ENCODE measurements around the gene TNFRSF1A. TPM values are rescaled to one million over a fixed set of nuclear protein-coding genes. Genes with fewer than 3 reads are reported as not detected.
"Not testable (repeated sequence)": the region's sequence is repeated elsewhere in the genome, so short reads cannot be mapped to it uniquely, and the experiment has no call there.

TNFRSF1A gene
- total RNA-seq, 1 experiment from 2014 or later: 84.6 TPM

- H3K27me3 ChIP-seq (ENCODE audit: control insufficient read depth, insufficient read depth, low read length): peaks cover 9% of the 10 kb centered on the region
- no peak overlapping the region for H3K4me3 ChIP-seq (ENCODE audit: insufficient read depth, low read depth, low read length)
- DNase-seq: peak; percentile 8
- no peaks in the 10 kb centered on the region for H3K36me3 ChIP-seq (replicated peaks; ENCODE audit: control insufficient read depth, insufficient read depth, low read length)
These were observed 34.3 kb downstream of the TNFRSF1A start for GRCh38 chr12:6307529-6307928.

- Histone ChIP-seq H3K4me3 (ENCODE audit: insufficient read depth, low read depth, low read length) (no peak overlapping the region), H3K36me3 (replicated peaks; ENCODE audit: control insufficient read depth, insufficient read depth, low read length) (no peaks in the 10 kb centered on the region), H3K27me3 (ENCODE audit: control insufficient read depth, insufficient read depth, low read length) (peaks cover 9% of the 10 kb centered on the region)
- peak; percentile 14 for DNase-seq
These were observed 35.2 kb downstream of the TNFRSF1A start for GRCh38 chr12:6306599-6307220.

- H3K27me3 ChIP-seq (ENCODE audit: control insufficient read depth, insufficient read depth, low read length): peaks cover 9% of the 10 kb centered on the region
- DNase-seq: peak; percentile 7
- no peaks in the 10 kb centered on the region for H3K36me3 ChIP-seq (replicated peaks; ENCODE audit: control insufficient read depth, insufficient read depth, low read length)
- H3K4me3 ChIP-seq (ENCODE audit: insufficient read depth, low read depth, low read length): no peak overlapping the region
These were observed 35.7 kb downstream of the TNFRSF1A start for GRCh38 chr12:6306151-6306550.

GRCh38 chr12:6303071-6303470 is 38.8 kb downstream of the TNFRSF1A start:
- DNase-seq: no peak
- H3K27me3 ChIP-seq (ENCODE audit: control insufficient read depth, insufficient read depth, low read length): peaks cover 3% of the 10 kb centered on the region; the same call in 1 of the 2 replicates

GRCh38 chr12:6302621-6303020 is 39.3 kb downstream of the TNFRSF1A start:
- peaks cover 1% of the 10 kb centered on the region; the same call in 1 of the 2 replicates for H3K27me3 ChIP-seq (ENCODE audit: control insufficient read depth, insufficient read depth, low read length)
- H3K36me3 ChIP-seq (replicated peaks; ENCODE audit: control insufficient read depth, insufficient read depth, low read length): no peaks in the 10 kb centered on the region
- no peak overlapping the region for H3K4me3 ChIP-seq (ENCODE audit: insufficient read depth, low read depth, low read length)
- no peak for DNase-seq

More at GRCh38 chr12:6303071-6303470, 38.8 kb downstream of the TNFRSF1A start:
- Histone ChIP-seq H3K4me3 (ENCODE audit: insufficient read depth, low read depth, low read length) (no peak overlapping the region), H3K36me3 (replicated peaks; ENCODE audit: control insufficient read depth, insufficient read depth, low read length) (no peaks in the 10 kb centered on the region)

DNA sequence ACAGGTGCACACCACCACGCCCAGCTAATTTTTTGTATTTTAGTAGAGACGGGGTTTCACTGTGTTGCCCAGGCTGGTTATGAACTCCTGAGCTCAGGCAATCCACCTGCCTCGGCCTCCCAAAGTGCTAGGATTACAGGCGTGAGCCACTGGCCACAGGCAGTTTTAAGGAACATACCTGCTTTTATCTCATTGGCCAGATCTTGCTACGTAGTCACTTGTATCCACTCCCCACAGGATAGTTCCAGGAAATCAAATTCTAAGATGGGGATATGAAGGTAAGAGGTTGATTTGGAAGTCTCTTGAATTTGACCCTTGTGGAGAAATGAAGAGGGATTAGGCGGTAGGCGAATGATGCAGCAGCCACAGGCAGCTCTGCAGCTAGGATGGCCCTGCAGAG is 40.2 kb downstream of the TNFRSF1A start:
- Histone ChIP-seq H3K27me3 (ENCODE audit: control insufficient read depth, insufficient read depth, low read length) (no peaks in the 10 kb centered on the region), H3K36me3 (replicated peaks; ENCODE audit: control insufficient read depth, insufficient read depth, low read length) (no peaks in the 10 kb centered on the region), H3K4me3 (ENCODE audit: insufficient read depth, low read depth, low read length) (no peak overlapping the region)
- DNase-seq: peak; percentile 27

- Histone ChIP-seq H3K27me3 (ENCODE audit: control insufficient read depth, insufficient read depth, low read length) (no peaks in the 10 kb centered on the region), H3K4me3 (ENCODE audit: insufficient read depth, low read depth, low read length) (no peak overlapping the region), H3K36me3 (replicated peaks; ENCODE audit: control insufficient read depth, insufficient read depth, low read length) (no peaks in the 10 kb centered on the region)
- peak; percentile 16 for DNase-seq
These were observed 44.7 kb downstream of the TNFRSF1A start for GRCh38 chr12:6297170-6297569.

GRCh38 chr12:6295094-6295811 is 46.6 kb downstream of the TNFRSF1A start:
- peak; percentile 37 for DNase-seq
- Histone ChIP-seq H3K36me3 (replicated peaks; ENCODE audit: control insufficient read depth, insufficient read depth, low read length) (no peaks in the 10 kb centered on the region), H3K27me3 (ENCODE audit: control insufficient read depth, insufficient read depth, low read length) (no peaks in the 10 kb centered on the region), H3K4me3 (ENCODE audit: insufficient read depth, low read depth, low read length) (no peak overlapping the region)

DNA sequence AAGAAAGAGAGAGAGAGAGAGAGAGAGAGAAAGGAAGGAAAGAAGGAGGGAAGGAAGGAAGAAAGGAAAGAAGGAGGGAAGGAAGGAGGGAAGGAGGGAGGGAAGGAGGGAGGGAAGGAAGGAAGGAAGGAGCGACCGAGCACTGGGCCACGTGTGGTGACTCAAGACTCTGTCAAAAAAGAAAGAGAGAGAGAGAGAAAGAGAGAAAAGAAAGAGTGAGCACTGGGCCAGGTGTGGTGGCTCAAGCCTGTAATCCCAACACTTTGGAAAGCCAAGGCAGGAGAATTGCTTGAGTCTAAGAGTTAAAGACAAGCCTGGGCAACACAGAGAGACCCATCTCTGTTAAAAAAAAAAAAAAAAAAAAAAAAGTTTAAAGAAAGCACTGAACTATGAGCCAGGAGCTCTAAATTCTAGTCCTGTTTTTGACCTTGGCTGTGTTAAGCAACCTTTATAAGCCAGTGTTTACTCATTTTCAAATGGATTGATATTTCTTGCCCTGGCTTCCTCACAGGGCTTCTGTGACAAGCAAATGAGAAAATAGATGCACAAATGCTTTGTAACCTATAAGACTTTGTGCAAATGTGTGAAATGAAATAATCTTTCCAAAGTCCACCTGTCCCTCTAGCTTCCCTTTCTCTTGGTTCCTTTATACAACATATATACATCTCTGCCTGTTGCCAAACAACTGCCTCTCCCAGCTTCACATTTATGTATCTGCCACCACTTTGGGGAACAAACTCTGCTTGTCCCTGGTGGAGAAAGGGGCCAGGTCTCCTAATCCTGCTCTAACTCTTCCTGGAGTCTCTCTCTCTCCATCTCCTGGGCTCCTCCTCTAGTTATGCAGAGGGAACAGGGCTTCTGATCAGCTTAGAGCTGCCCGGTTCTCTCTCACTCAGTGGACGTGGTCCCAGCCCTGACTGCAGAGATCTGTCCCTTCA is 47.5 kb downstream of the TNFRSF1A start:
- no peaks in the 10 kb centered on the region for H3K36me3 ChIP-seq (replicated peaks; ENCODE audit: control insufficient read depth, insufficient read depth, low read length)
- H3K27me3 ChIP-seq (ENCODE audit: control insufficient read depth, insufficient read depth, low read length): no peaks in the 10 kb centered on the region
- no peak overlapping the region for H3K4me3 ChIP-seq (ENCODE audit: insufficient read depth, low read depth, low read length)
- peak; percentile 36 for DNase-seq

DNA sequence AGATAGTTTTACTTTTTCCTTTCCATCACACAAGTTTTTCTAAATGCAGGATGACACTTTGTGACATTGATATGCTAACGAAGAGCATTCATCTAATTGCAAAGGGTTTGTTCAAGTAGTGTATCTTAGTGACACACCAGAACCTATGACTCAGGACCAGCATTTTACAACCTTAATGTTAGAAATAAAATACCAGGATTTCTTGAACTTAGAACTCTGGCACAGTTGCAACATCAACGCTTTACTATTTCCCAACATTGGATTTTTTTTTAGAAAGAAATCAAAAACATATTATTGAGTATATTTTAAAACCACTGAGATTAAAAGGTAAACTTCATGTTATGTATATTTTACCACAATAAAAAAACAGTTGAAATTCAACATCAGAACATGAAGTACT is 49.3 kb downstream of the TNFRSF1A start:
- no peaks in the 10 kb centered on the region for H3K27me3 ChIP-seq (ENCODE audit: control insufficient read depth, insufficient read depth, low read length)
- DNase-seq: no peak
- H3K4me3 ChIP-seq (ENCODE audit: insufficient read depth, low read depth, low read length): no peak overlapping the region
- H3K36me3 ChIP-seq (replicated peaks; ENCODE audit: control insufficient read depth, insufficient read depth, low read length): no peaks in the 10 kb centered on the region

GRCh38 chr12:6289906-6290305 is 52.0 kb downstream of the TNFRSF1A start:
- H3K36me3 ChIP-seq (replicated peaks; ENCODE audit: control insufficient read depth, insufficient read depth, low read length); DNase-seq; H3K27me3 ChIP-seq (ENCODE audit: control insufficient read depth, insufficient read depth, low read length); H3K4me3 ChIP-seq (ENCODE audit: insufficient read depth, low read depth, low read length): not testable (repeated sequence)

DNA sequence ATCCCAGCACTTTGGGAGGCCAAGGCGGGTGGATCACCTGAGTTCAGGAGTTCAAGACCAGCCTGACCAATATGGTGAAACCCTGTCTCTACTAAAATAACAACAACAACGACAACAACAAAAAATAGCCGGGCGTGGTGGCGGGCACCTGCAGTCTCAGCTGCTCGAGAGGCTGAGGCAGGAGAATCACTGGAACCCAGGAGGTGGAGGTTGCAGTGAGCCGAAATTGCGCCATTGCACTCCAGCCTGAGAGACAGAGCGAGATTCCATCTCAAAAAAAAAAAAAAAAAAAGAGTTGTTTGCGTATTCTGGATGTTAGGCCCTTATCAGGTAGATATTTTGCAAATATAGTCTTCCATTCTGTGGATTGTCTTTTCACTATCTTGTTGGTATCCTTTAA is 52.8 kb downstream of the TNFRSF1A start:
- not testable (repeated sequence) for H3K4me3 ChIP-seq (ENCODE audit: insufficient read depth, low read depth, low read length); DNase-seq; H3K27me3 ChIP-seq (ENCODE audit: control insufficient read depth, insufficient read depth, low read length); H3K36me3 ChIP-seq (replicated peaks; ENCODE audit: control insufficient read depth, insufficient read depth, low read length)

GRCh38 chr12:6288235-6288634 is 53.6 kb downstream of the TNFRSF1A start:
- no peaks in the 10 kb centered on the region for H3K36me3 ChIP-seq (replicated peaks; ENCODE audit: control insufficient read depth, insufficient read depth, low read length)
- H3K27me3 ChIP-seq (ENCODE audit: control insufficient read depth, insufficient read depth, low read length): no peaks in the 10 kb centered on the region
- DNase-seq: no peak
- H3K4me3 ChIP-seq (ENCODE audit: insufficient read depth, low read depth, low read length): no peak overlapping the region

GRCh38 chr12:6285532-6286306 is 56.2 kb downstream of the TNFRSF1A start:
- DNase-seq: no peak
- Histone ChIP-seq H3K27me3 (ENCODE audit: control insufficient read depth, insufficient read depth, low read length) (no peaks in the 10 kb centered on the region), H3K36me3 (replicated peaks; ENCODE audit: control insufficient read depth, insufficient read depth, low read length) (no peaks in the 10 kb centered on the region), H3K4me3 (ENCODE audit: insufficient read depth, low read depth, low read length) (no peak overlapping the region)

All from H7 (cell line).